Endodermal cell (in vitro differentiated cells): ENCODE data around the gene OAT. TPM values are rescaled to one million over a fixed set of nuclear protein-coding genes. Genes with fewer than 3 reads are reported as not detected.

Experiments used
- DNase-seq: peaks from one replicate; pipeline ENCODE4 v3.0.0-alpha.2; 2017
- H3K27ac ChIP-seq: 2 replicates; pipeline ENCODE4 v1.5.1; 2013; ENCODE audit warnings: mild to moderate bottlenecking, low read depth, low read length, moderate library complexity
- H3K27me3 ChIP-seq: 2 replicates; pipeline ENCODE4 v1.6.1; 2013; ENCODE audit warnings: mild to moderate bottlenecking, low read length, moderate library complexity; ENCODE audit not compliant: insufficient read depth, control insufficient read depth, poor library complexity, severe bottlenecking
- H3K36me3 ChIP-seq: 2 replicates; pipeline ENCODE4 v1.7.0; 2013; ENCODE audit warnings: mild to moderate bottlenecking, low read length, moderate library complexity; ENCODE audit not compliant: control insufficient read depth, insufficient read depth
- H3K4me1 ChIP-seq: one replicate; pipeline ENCODE4 v1.7.0; 2013; ENCODE audit warnings: low read length; ENCODE audit not compliant: control insufficient read depth, insufficient read depth
- H3K4me3 ChIP-seq: 2 replicates; pipeline ENCODE4 v1.5.1; 2013; ENCODE audit warnings: mild to moderate bottlenecking, low read length, moderate library complexity
- H3K9ac ChIP-seq: 2 replicates; pipeline ENCODE4 v1.6.1; 2013; ENCODE audit warnings: mild to moderate bottlenecking, low read length, moderate library complexity; ENCODE audit not compliant: poor library complexity, severe bottlenecking; ENCODE audit errors: extremely low read depth
- H3K9me3 ChIP-seq: 2 replicates; pipeline ENCODE4 v1.6.1; 2013; ENCODE audit warnings: mild to moderate bottlenecking, low read length, moderate library complexity; ENCODE audit not compliant: control insufficient read depth
- H3K27ac Mint-ChIP-seq: 2 replicates; pipeline ENCODE4 v1.8.0; 2020; ENCODE audit warnings: mixed read lengths
- H3K27me3 Mint-ChIP-seq: 2 replicates; pipeline ENCODE4 v1.8.0; 2021; ENCODE audit warnings: mild to moderate bottlenecking, mixed read lengths; ENCODE audit not compliant: insufficient read depth
- H3K36me3 Mint-ChIP-seq: 2 replicates; pipeline ENCODE4 v1.8.0; 2020; ENCODE audit warnings: low read depth, mixed read lengths
- H3K4me1 Mint-ChIP-seq: 2 replicates; pipeline ENCODE4 v1.8.0; 2020; ENCODE audit warnings: mixed read lengths
- H3K4me3 Mint-ChIP-seq: 2 replicates; pipeline ENCODE4 v1.8.0; 2020; ENCODE audit warnings: mild to moderate bottlenecking, moderate library complexity, mixed read lengths
- H3K9me3 Mint-ChIP-seq: 2 replicates; pipeline ENCODE4 v1.8.0; 2020; ENCODE audit warnings: mild to moderate bottlenecking, mixed read lengths
- WGBS, 2 experiments: methylation state at CpG; one replicate each; pipeline versions ENCODE4 v1.1.5 to v1.1.7; 2013; ENCODE audit warnings: missing lambda C conversion rate in 2 of 2, mixed read lengths in 1 of 2; ENCODE audit not compliant: insufficient coverage in 1 of 2, insufficient read length in 1 of 2; 5-methylcytosine and 5-hydroxymethylcytosine counted together
- total RNA-seq, 2 donors: library from RNA; stranded (reverse); fragmentation: NEBNext Ultra II Directional in 1 of 2; extraction: Animal tissue kit (Norgen Biotek cat#: 25700) in 1 of 2; gene quantifications; 2 replicates in 1 of 2; 3 replicates in 1 of 2; pipeline ENCODE4 v1.2.1, GENCODE V29; 2021
- TF ChIP-seq, protein P1 (sequence below): fragments of 200-600 bp; sonication (generic); conservative IDR thresholded peaks from 2 replicates; pipeline ENCODE4 v1.5.0; 2021; ENCODE audit warnings: antibody characterized with exemption, mild to moderate bottlenecking

The OAT gene
- total RNA-seq, 2 donors from 2014 or later, result 58.6 to 71.6 TPM

DNA sequence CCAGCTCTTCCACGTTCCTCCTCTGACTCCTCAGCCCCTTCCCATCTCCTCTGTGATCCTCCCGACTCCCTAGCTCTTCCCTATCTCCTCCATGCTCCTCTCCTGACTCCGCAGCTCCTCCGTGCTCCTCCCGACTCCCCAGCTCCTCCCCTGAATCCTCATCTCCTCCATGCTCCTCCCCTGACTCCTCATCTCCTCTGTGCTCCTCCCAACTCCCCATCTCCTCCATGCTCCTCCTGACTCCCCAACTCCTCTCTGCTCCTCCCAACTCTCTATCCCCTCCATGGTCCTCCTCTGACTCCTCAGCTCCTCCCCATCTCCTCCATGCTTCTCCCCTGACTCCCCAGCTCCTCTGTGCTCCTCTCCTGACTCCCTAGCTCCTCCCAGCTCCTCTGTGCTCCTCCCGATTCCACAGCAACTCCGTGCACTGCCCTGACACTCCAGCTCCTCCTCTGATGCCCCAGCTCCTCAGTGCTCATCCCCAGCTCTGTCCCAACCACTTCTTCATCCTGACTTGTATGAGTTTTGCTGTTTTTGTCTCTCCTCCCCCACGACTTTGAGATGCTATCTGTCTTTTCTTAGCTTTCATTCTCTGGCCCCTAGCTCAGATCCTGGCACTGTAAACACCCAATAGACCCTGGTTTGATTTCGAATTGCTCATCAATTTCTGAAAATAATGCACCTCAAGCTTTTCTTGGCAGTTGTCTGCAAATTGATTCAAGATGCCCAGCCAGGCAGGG lies 38.3 kb downstream of the OAT start:
- no peaks in the 10 kb centered on the region for H3K27me3 ChIP-seq
- no peak overlapping the region for H3K27ac ChIP-seq
- no peaks in the 10 kb centered on the region for H3K4me1 ChIP-seq
- H3K27me3 Mint-ChIP-seq, result peaks cover 8% of the 10 kb centered on the region
- no peaks in the 10 kb centered on the region for H3K9me3 ChIP-seq
- no peaks in the 10 kb centered on the region for H3K36me3 ChIP-seq
- H3K4me3 Mint-ChIP-seq, result no peak overlapping the region
- H3K4me3 ChIP-seq, result no peak overlapping the region
- H3K4me1 Mint-ChIP-seq, result no peaks in the 10 kb centered on the region
- peak; percentile 17 for DNase-seq
- TF ChIP-seq, protein P1, sequence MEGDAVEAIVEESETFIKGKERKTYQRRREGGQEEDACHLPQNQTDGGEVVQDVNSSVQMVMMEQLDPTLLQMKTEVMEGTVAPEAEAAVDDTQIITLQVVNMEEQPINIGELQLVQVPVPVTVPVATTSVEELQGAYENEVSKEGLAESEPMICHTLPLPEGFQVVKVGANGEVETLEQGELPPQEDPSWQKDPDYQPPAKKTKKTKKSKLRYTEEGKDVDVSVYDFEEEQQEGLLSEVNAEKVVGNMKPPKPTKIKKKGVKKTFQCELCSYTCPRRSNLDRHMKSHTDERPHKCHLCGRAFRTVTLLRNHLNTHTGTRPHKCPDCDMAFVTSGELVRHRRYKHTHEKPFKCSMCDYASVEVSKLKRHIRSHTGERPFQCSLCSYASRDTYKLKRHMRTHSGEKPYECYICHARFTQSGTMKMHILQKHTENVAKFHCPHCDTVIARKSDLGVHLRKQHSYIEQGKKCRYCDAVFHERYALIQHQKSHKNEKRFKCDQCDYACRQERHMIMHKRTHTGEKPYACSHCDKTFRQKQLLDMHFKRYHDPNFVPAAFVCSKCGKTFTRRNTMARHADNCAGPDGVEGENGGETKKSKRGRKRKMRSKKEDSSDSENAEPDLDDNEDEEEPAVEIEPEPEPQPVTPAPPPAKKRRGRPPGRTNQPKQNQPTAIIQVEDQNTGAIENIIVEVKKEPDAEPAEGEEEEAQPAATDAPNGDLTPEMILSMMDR, result no peak
- H3K36me3 Mint-ChIP-seq, result no peaks in the 10 kb centered on the region
- no peaks in the 10 kb centered on the region for H3K9me3 Mint-ChIP-seq
- no peak overlapping the region for H3K9ac ChIP-seq
- H3K27ac Mint-ChIP-seq, result no peak overlapping the region
- 81 to 82% methylated on average over 8 to 9 of the region's 9 CpGs for WGBS, 2 experiments

DNA sequence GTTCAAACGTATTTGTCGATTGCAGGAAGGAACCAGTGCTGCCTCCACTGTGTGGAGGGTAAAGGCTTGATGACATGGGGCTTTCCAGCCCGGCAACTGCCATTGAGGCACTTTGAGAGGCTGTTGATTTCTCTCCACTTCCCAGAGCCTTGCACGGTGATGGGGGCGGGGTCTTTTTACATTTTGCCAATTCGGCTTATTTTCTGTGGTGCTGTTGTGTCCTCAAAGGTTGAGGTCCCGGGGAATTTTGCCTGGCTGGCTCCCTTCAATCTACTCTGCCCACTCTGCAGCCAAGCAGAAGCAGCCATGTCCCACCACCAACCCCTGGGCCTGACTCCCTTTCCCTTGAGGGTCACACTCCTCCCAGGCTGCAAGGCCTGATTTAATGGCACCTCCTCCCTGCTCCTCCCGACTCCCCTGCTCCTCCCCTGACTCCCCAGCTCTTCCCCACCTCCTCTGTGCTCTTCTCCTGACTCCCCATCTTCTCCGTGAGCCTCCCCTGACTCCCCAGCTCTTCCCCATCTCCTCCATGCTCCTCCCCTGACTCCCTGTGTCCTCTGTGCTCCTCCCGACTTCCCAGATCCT lies 39.0 kb downstream of the OAT start:
- 84 to 88% methylated on average over 9 to 10 of the region's 10 CpGs for WGBS, 2 experiments
- H3K9me3 ChIP-seq, result no peaks in the 10 kb centered on the region
- peak; percentile 34 for DNase-seq

DNA sequence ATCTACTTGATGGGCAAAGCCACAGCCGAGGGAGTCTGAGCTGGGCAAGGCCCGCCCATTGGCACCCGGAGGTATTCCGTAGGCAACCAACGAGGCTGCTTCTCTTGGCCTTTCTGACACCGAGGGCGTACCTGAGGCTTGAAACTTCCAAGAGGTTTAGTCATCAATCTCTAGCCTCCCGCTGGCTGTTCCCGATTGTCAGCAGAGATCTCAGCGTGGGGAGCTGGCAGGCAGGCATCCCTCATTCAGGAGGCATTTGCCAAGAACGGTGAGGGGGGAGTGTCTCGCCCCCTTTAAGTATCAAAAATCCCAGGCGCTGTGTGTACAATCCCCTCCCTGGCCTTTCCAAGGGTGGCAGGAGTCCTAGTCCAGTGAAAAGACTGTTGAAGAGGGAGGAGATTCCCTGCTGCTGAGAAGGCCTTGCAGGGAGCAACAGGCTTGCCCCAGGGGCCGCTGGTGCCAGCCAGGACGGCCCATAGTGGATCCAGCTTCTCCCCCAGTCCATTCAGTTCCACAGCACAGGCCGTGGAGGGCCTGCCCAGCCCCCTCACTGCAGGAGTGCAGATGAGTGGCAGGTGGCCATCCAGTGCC lies 39.7 kb downstream of the OAT start:
- Mint-ChIP-seq H3K4me3 (no peak overlapping the region), H3K27ac (no peak overlapping the region), H3K36me3 (no peaks in the 10 kb centered on the region), H3K27me3 (peaks cover 8% of the 10 kb centered on the region), H3K9me3 (no peaks in the 10 kb centered on the region), H3K4me1 (no peaks in the 10 kb centered on the region)
- DNase-seq, result peak; percentile 55
- H3K27me3 ChIP-seq, result no peaks in the 10 kb centered on the region
- no peak overlapping the region for H3K9ac ChIP-seq
- H3K36me3 ChIP-seq, result no peaks in the 10 kb centered on the region
- no peaks in the 10 kb centered on the region for H3K9me3 ChIP-seq
- WGBS, 2 experiments, result 71 to 79% methylated on average over 14 to 16 of the region's 16 CpGs
- TF ChIP-seq, protein P1, result no peak
- no peak overlapping the region for H3K27ac ChIP-seq
- H3K4me1 ChIP-seq, result no peaks in the 10 kb centered on the region
- no peak overlapping the region for H3K4me3 ChIP-seq

More for the DNA sequence above, 39.0 kb downstream of the OAT start:
- Mint-ChIP-seq H3K4me1 (no peaks in the 10 kb centered on the region), H3K4me3 (no peak overlapping the region), H3K27ac (no peak overlapping the region), H3K27me3 (peaks cover 8% of the 10 kb centered on the region), H3K9me3 (no peaks in the 10 kb centered on the region), H3K36me3 (no peaks in the 10 kb centered on the region)
- Histone ChIP-seq H3K27ac (no peak overlapping the region), H3K9ac (no peak overlapping the region), H3K4me1 (no peaks in the 10 kb centered on the region), H3K4me3 (no peak overlapping the region), H3K36me3 (no peaks in the 10 kb centered on the region), H3K27me3 (no peaks in the 10 kb centered on the region)
- TF ChIP-seq, protein P1, result no peak
